ENCODE data around the gene KCNJ18. TPM values are rescaled to one million over a fixed set of nuclear protein-coding genes. Genes with fewer than 3 reads are reported as not detected.
"Not testable (repeated sequence)": the region's sequence is repeated elsewhere in the genome, so short reads cannot be mapped to it uniquely, and the experiment has no call there.

The KCNJ18 gene
- total RNA-seq, 1 experiment from 2014 or later, result 0.51 TPM

GRCh38 chr17:21666711-21667412 is 25.5 kb upstream of the KCNJ18 start:
- intact Hi-C loops (cut with micrococcal nuclease); CTCF ChIA-PET; H3K4me3 ChIP-seq (ENCODE audit: low read length); H2AFZ ChIP-seq (ENCODE audit: low read length); H3K9ac ChIP-seq (ENCODE audit: low read length); H3K79me2 ChIP-seq (ENCODE audit: low read length); H3K9me2 ChIP-seq (replicated peaks; ENCODE audit: low read length); H3K9me3 ChIP-seq (ENCODE audit: low read length); ATAC-seq; H3F3A ChIP-seq (ENCODE audit: low read length, unreplicated experiment); BruUV-seq (replicated peaks); H3K4me1 ChIP-seq (ENCODE audit: insufficient read depth, low read length); DNase-seq; H3K27me3 ChIP-seq (ENCODE audit: low read length); H4K20me1 ChIP-seq (ENCODE audit: low read length); H3K4me2 ChIP-seq (ENCODE audit: low read length); H3K27ac ChIP-seq (ENCODE audit: low read length); H3K36me3 ChIP-seq (ENCODE audit: low read depth, low read length): not testable (repeated sequence)
- POLR2A ChIA-PET (ENCODE audit: unreplicated experiment), result interaction anchor here (0.7 kb wide), 1 partner anchor 166 kb away, joined by 3 read pairs; no protein-coding TSS in a partner anchor

- BruUV-seq (replicated peaks); H3K27me3 ChIP-seq (ENCODE audit: low read length); H4K20me1 ChIP-seq (ENCODE audit: low read length); H3K4me2 ChIP-seq (ENCODE audit: low read length); H3K9ac ChIP-seq (ENCODE audit: low read length); H3F3A ChIP-seq (ENCODE audit: low read length, unreplicated experiment); H3K79me2 ChIP-seq (ENCODE audit: low read length); H2AFZ ChIP-seq (ENCODE audit: low read length); H3K36me3 ChIP-seq (ENCODE audit: low read depth, low read length); CTCF ChIA-PET; H3K9me2 ChIP-seq (replicated peaks; ENCODE audit: low read length); H3K4me3 ChIP-seq (ENCODE audit: low read length); H3K9me3 ChIP-seq (ENCODE audit: low read length); ATAC-seq; intact Hi-C loops (cut with micrococcal nuclease); H3K27ac ChIP-seq (ENCODE audit: low read length); H3K4me1 ChIP-seq (ENCODE audit: insufficient read depth, low read length): not testable (repeated sequence)
- peak; percentile 23 for DNase-seq
- POLR2A ChIA-PET (ENCODE audit: unreplicated experiment), result interaction anchor here (0.7 kb wide), 1 partner anchor 167 kb away, joined by 3 read pairs; no protein-coding TSS in a partner anchor
Observed at GRCh38 chr17:21667413-21668117, 24.8 kb upstream of the KCNJ18 start.

GRCh38 chr17:21668118-21668488 is 24.2 kb upstream of the KCNJ18 start:
- H3K36me3 ChIP-seq (ENCODE audit: low read depth, low read length); H2AFZ ChIP-seq (ENCODE audit: low read length); H3K9me2 ChIP-seq (replicated peaks; ENCODE audit: low read length); ATAC-seq; DNase-seq; POLR2A ChIA-PET (ENCODE audit: unreplicated experiment); H3K27ac ChIP-seq (ENCODE audit: low read length); H3K79me2 ChIP-seq (ENCODE audit: low read length); H3K4me2 ChIP-seq (ENCODE audit: low read length); H3K9me3 ChIP-seq (ENCODE audit: low read length); CTCF ChIA-PET; H3F3A ChIP-seq (ENCODE audit: low read length, unreplicated experiment); H4K20me1 ChIP-seq (ENCODE audit: low read length); H3K9ac ChIP-seq (ENCODE audit: low read length); BruUV-seq (replicated peaks); H3K27me3 ChIP-seq (ENCODE audit: low read length); H3K4me3 ChIP-seq (ENCODE audit: low read length); intact Hi-C loops (cut with micrococcal nuclease); H3K4me1 ChIP-seq (ENCODE audit: insufficient read depth, low read length): not testable (repeated sequence)

- POLR2A ChIA-PET (ENCODE audit: unreplicated experiment); H3F3A ChIP-seq (ENCODE audit: low read length, unreplicated experiment); ATAC-seq; BruUV-seq (replicated peaks); CTCF ChIA-PET; H3K9ac ChIP-seq (ENCODE audit: low read length); H2AFZ ChIP-seq (ENCODE audit: low read length); DNase-seq; H3K9me2 ChIP-seq (replicated peaks; ENCODE audit: low read length); H3K9me3 ChIP-seq (ENCODE audit: low read length); H3K4me2 ChIP-seq (ENCODE audit: low read length); H3K27ac ChIP-seq (ENCODE audit: low read length); H4K20me1 ChIP-seq (ENCODE audit: low read length); H3K79me2 ChIP-seq (ENCODE audit: low read length); intact Hi-C loops (cut with micrococcal nuclease); H3K36me3 ChIP-seq (ENCODE audit: low read depth, low read length); H3K4me3 ChIP-seq (ENCODE audit: low read length); H3K4me1 ChIP-seq (ENCODE audit: insufficient read depth, low read length): not testable (repeated sequence)
- H3K27me3 ChIP-seq (ENCODE audit: low read length), result peaks cover 12% of the 10 kb centered on the region
Observed at GRCh38 chr17:21668746-21669508, 23.4 kb upstream of the KCNJ18 start.

- H3K4me2 ChIP-seq (ENCODE audit: low read length); H3K9me3 ChIP-seq (ENCODE audit: low read length); H3K4me1 ChIP-seq (ENCODE audit: insufficient read depth, low read length); H3F3A ChIP-seq (ENCODE audit: low read length, unreplicated experiment); ATAC-seq; H3K9me2 ChIP-seq (replicated peaks; ENCODE audit: low read length); H3K36me3 ChIP-seq (ENCODE audit: low read depth, low read length); H3K27ac ChIP-seq (ENCODE audit: low read length); BruUV-seq (replicated peaks); H4K20me1 ChIP-seq (ENCODE audit: low read length); H3K79me2 ChIP-seq (ENCODE audit: low read length); intact Hi-C loops (cut with micrococcal nuclease); POLR2A ChIA-PET (ENCODE audit: unreplicated experiment); CTCF ChIA-PET; H3K4me3 ChIP-seq (ENCODE audit: low read length); DNase-seq; H3K9ac ChIP-seq (ENCODE audit: low read length); H2AFZ ChIP-seq (ENCODE audit: low read length): not testable (repeated sequence)
- peaks cover 12% of the 10 kb centered on the region for H3K27me3 ChIP-seq (ENCODE audit: low read length)
Observed at GRCh38 chr17:21669616-21670360, 22.5 kb upstream of the KCNJ18 start.

GRCh38 chr17:21670361-21671155 is 21.8 kb upstream of the KCNJ18 start:
- intact Hi-C loops (cut with micrococcal nuclease); H4K20me1 ChIP-seq (ENCODE audit: low read length); H3K9me3 ChIP-seq (ENCODE audit: low read length); H3K4me3 ChIP-seq (ENCODE audit: low read length); POLR2A ChIA-PET (ENCODE audit: unreplicated experiment); H3K9ac ChIP-seq (ENCODE audit: low read length); BruUV-seq (replicated peaks); H3K4me2 ChIP-seq (ENCODE audit: low read length); H3K9me2 ChIP-seq (replicated peaks; ENCODE audit: low read length); ATAC-seq; DNase-seq; H3K79me2 ChIP-seq (ENCODE audit: low read length); H3K4me1 ChIP-seq (ENCODE audit: insufficient read depth, low read length); H2AFZ ChIP-seq (ENCODE audit: low read length); H3K36me3 ChIP-seq (ENCODE audit: low read depth, low read length); CTCF ChIA-PET; H3F3A ChIP-seq (ENCODE audit: low read length, unreplicated experiment); H3K27ac ChIP-seq (ENCODE audit: low read length): not testable (repeated sequence)
- peaks cover 12% of the 10 kb centered on the region for H3K27me3 ChIP-seq (ENCODE audit: low read length)
